Neural cell (in vitro differentiated cells): ENCODE data around the gene SMIM38. TPM values are rescaled to one million over a fixed set of nuclear protein-coding genes. Genes with fewer than 3 reads are reported as not detected.

Experiments
- H2AFZ ChIP-seq: fragments of 200-600, 300-800 bp; sonication (generic), shearing (Covaris generic); 2 replicates; pipeline ENCODE4 v1.6.0; 2014; ENCODE audit warnings: low read depth, mild to moderate bottlenecking, antibody characterized with exemption, low read length, moderate library complexity
- H3F3A ChIP-seq: fragments of 200-600 bp; shearing (Covaris generic); 2 replicates; pipeline ENCODE4 v1.6.1; 2016; ENCODE audit warnings: mild to moderate bottlenecking, moderate library complexity, mixed read lengths, antibody characterized with exemption, low read length; ENCODE audit not compliant: insufficient read depth, poor library complexity, severe bottlenecking
- H3K27ac ChIP-seq: fragments of 200-600, 300-800 bp; sonication (generic), shearing (Covaris generic); 2 replicates; pipeline ENCODE4 v1.5.1; 2014; ENCODE audit warnings: mild to moderate bottlenecking, low read length, moderate library complexity
- H3K27me3 ChIP-seq: fragments of 300-800, 200-600 bp; sonication (generic), shearing (Covaris generic); 2 replicates; pipeline ENCODE4 v1.6.0; 2014; ENCODE audit warnings: mild to moderate bottlenecking, low read depth, low read length, moderate library complexity; ENCODE audit not compliant: insufficient read depth
- H3K36me3 ChIP-seq: fragments of 300-800, 200-600 bp; sonication (generic), shearing (Covaris generic); 2 replicates; pipeline ENCODE4 v1.5.1; 2014; ENCODE audit warnings: mild to moderate bottlenecking, antibody characterized with exemption, low read length, moderate library complexity; ENCODE audit not compliant: insufficient read depth
- H3K4me2 ChIP-seq: fragments of 300-800, 200-600 bp; sonication (generic), shearing (Covaris generic); 2 replicates; pipeline ENCODE4 v1.6.0; 2014; ENCODE audit warnings: mild to moderate bottlenecking, low read length
- H3K4me3 ChIP-seq: fragments of 300-800, 200-600 bp; sonication (generic), shearing (Covaris generic); 2 replicates; pipeline ENCODE4 v1.5.1; 2014; ENCODE audit warnings: mild to moderate bottlenecking, low read length, moderate library complexity
- H3K79me2 ChIP-seq: fragments of 200-600 bp; shearing (Covaris generic); replicated peaks from 2 replicates; pipeline ENCODE4 v1.6.0; 2014; ENCODE audit warnings: mild to moderate bottlenecking, low read length, moderate library complexity; ENCODE audit not compliant: insufficient read depth
- H3K9ac ChIP-seq: fragments of 300-800, 200-600 bp; sonication (generic), shearing (Covaris generic); 2 replicates; pipeline ENCODE4 v1.6.1; 2016; ENCODE audit warnings: mild to moderate bottlenecking, low read length, mixed read lengths
- H3K9me2 ChIP-seq: fragments of 200-600 bp; shearing (Covaris generic); 2 replicates; pipeline ENCODE4 v1.6.1; 2016; ENCODE audit warnings: mild to moderate bottlenecking, low read length, mixed read lengths; ENCODE audit not compliant: insufficient read depth
- H3K9me3 ChIP-seq: fragments of 200-600, 300-800 bp; sonication (generic), shearing (Covaris generic); 2 replicates; pipeline ENCODE4 v1.6.1; 2016; ENCODE audit warnings: mild to moderate bottlenecking, mixed run types, low read length, moderate library complexity, mixed read lengths
- H4K20me1 ChIP-seq: fragments of 200-600 bp; shearing (Covaris generic); 2 replicates; pipeline ENCODE4 v1.6.1; 2016; ENCODE audit warnings: mild to moderate bottlenecking, mixed run types; ENCODE audit not compliant: insufficient read depth
- CTCF ChIP-seq: fragments of 450-650 bp; IDR thresholded peaks from 2 replicates; pipeline ENCODE4 v1.5.1; 2014; ENCODE audit warnings: antibody characterized with exemption, mild to moderate bottlenecking, moderate library complexity; ENCODE audit not compliant: poor library complexity, severe bottlenecking
- EP300 ChIP-seq: fragments of 450-650 bp; conservative IDR thresholded peaks from 2 replicates; pipeline ENCODE4 v1.6.1; 2014; ENCODE audit warnings: antibody characterized with exemption, mild to moderate bottlenecking, moderate library complexity; ENCODE audit not compliant: poor library complexity, severe bottlenecking
- EZH2 ChIP-seq: fragments of 200-600, 300-800 bp; shearing (Covaris generic), sonication (generic); IDR thresholded peaks from 2 replicates; pipeline ENCODE4 v1.6.1; 2014; ENCODE audit warnings: antibody characterized with exemption, low read length, borderline replicate concordance, mild to moderate bottlenecking; ENCODE audit not compliant: insufficient read depth, poor library complexity, severe bottlenecking
- MXI1 ChIP-seq: fragments of 450-650 bp; conservative IDR thresholded peaks from 2 replicates; pipeline ENCODE4 v1.6.1; 2014; ENCODE audit warnings: antibody characterized with exemption, mild to moderate bottlenecking; ENCODE audit not compliant: poor library complexity, severe bottlenecking
- POLR2AphosphoS5 ChIP-seq: IDR thresholded peaks from 2 replicates; pipeline ENCODE4 v1.6.1; 2012
- RAD21 ChIP-seq: fragments of 450-650 bp; conservative IDR thresholded peaks from 2 replicates; pipeline ENCODE4 v1.6.1; 2014; ENCODE audit warnings: antibody characterized with exemption, mild to moderate bottlenecking, moderate library complexity
- REST ChIP-seq: IDR thresholded peaks from 2 replicates; pipeline ENCODE4 v1.6.1; 2012; ENCODE audit warnings: borderline replicate concordance
- SMC3 ChIP-seq: fragments of 450-650 bp; conservative IDR thresholded peaks from 2 replicates; pipeline ENCODE4 v1.6.1; 2014; ENCODE audit warnings: antibody characterized with exemption, mild to moderate bottlenecking, moderate library complexity; ENCODE audit not compliant: poor library complexity
- TAF1 ChIP-seq: IDR thresholded peaks from 2 replicates; pipeline ENCODE4 v1.6.1; 2012; ENCODE audit warnings: low read depth
- polyA plus RNA-seq: library from polyadenylated mRNA; depleted of rRNA; stranded (reverse); fragments of >200 nt; gene quantifications from 2 replicates; pipeline ENCODE4 v1.2.3, GENCODE V29; 2014

Gene SMIM38
- polyA plus RNA-seq, 1 donor from 2014 or later = 1.9 TPM

GRCh38 chr11:69171476-69172240 is 15.9 kb downstream of the SMIM38 start:
- H3K36me3 ChIP-seq = no peaks in the 10 kb centered on the region
- peaks cover 3% of the 10 kb centered on the region for H3K9me3 ChIP-seq
- no peaks in the 10 kb centered on the region for H3K9me2 ChIP-seq
- H3K79me2 ChIP-seq = no peaks in the 10 kb centered on the region
- no peaks in the 10 kb centered on the region for H3F3A ChIP-seq
- no peaks in the 10 kb centered on the region for H3K27me3 ChIP-seq
- no peak overlapping the region for H2AFZ ChIP-seq
- TF ChIP-seq RAD21 (no peak), MXI1 (no peak), CTCF (no peak), SMC3 (no peak), REST (no peak), EZH2 (no peak), POLR2AphosphoS5 (no peak)
- no peak overlapping the region for H3K4me2 ChIP-seq
- no peak overlapping the region for H3K9ac ChIP-seq
- H3K4me3 ChIP-seq = no peak overlapping the region
- H3K27ac ChIP-seq = no peak overlapping the region
- no peaks in the 10 kb centered on the region for H4K20me1 ChIP-seq

- Histone ChIP-seq H3K9ac (no peak overlapping the region), H3K9me3 (peaks cover 3% of the 10 kb centered on the region), H4K20me1 (no peaks in the 10 kb centered on the region), H3K4me3 (no peak overlapping the region), H3K9me2 (no peaks in the 10 kb centered on the region), H3K27me3 (no peaks in the 10 kb centered on the region), H3F3A (no peaks in the 10 kb centered on the region), H3K4me2 (no peak overlapping the region), H3K36me3 (no peaks in the 10 kb centered on the region), H3K79me2 (no peaks in the 10 kb centered on the region), H3K27ac (no peak overlapping the region), H2AFZ (no peak overlapping the region)
- no peak for TF ChIP-seq SMC3
- TF ChIP-seq MXI1 = no peak
- TF ChIP-seq POLR2AphosphoS5 = no peak
- TF ChIP-seq REST = no peak
- no peak for TF ChIP-seq CTCF
- TF ChIP-seq EP300 = no peak
- no peak for TF ChIP-seq TAF1
- no peak for TF ChIP-seq RAD21
- TF ChIP-seq EZH2 = no peak
Observed at GRCh38 chr11:69172674-69173073, 16.9 kb downstream of the SMIM38 start.
